Type B pancreatic cell (in vitro differentiated cells): ENCODE measurements around the gene PAX5. TPM values are rescaled to one million over a fixed set of nuclear protein-coding genes. Genes with fewer than 3 reads are reported as not detected.

Source experiments
- DNase-seq: peaks from one replicate; pipeline ENCODE4 v3.0.0; 2021; ENCODE audit warnings: mixed read lengths; ENCODE audit not compliant: unreplicated experiment; ENCODE audit errors: extremely low spot score
- H3K27ac Mint-ChIP-seq: 2 replicates; pipeline ENCODE4 v1.8.0; 2021; ENCODE audit warnings: mild to moderate bottlenecking, mixed read lengths
- H3K27me3 Mint-ChIP-seq: 2 replicates; pipeline ENCODE4 v1.8.0; 2021; ENCODE audit warnings: mixed read lengths
- H3K36me3 Mint-ChIP-seq: 2 replicates; pipeline ENCODE4 v1.8.0; 2021; ENCODE audit warnings: mixed read lengths
- H3K4me1 Mint-ChIP-seq: one replicate; pipeline ENCODE4 v1.8.0; 2021; ENCODE audit warnings: mixed read lengths; ENCODE audit not compliant: unreplicated experiment
- H3K4me3 Mint-ChIP-seq: 2 replicates; pipeline ENCODE4 v1.8.0; 2021; ENCODE audit warnings: mild to moderate bottlenecking, mixed read lengths
- H3K9me3 Mint-ChIP-seq: 2 replicates; pipeline ENCODE4 v1.8.0; 2021; ENCODE audit warnings: mixed read lengths
- total RNA-seq: library from RNA; stranded (reverse); gene quantifications from 2 replicates; pipeline ENCODE4 v1.2.1, GENCODE V29; 2021; ENCODE audit warnings: low replicate concordance
- TF ChIP-seq, protein P1 (sequence below): fragments of 200-600 bp; sonication (generic); conservative IDR thresholded peaks from 2 replicates; pipeline ENCODE4 v1.5.0; 2021; ENCODE audit warnings: antibody characterized with exemption, mild to moderate bottlenecking

PAX5 gene
- total RNA-seq, 1 donor from 2014 or later = not detected

DNA sequence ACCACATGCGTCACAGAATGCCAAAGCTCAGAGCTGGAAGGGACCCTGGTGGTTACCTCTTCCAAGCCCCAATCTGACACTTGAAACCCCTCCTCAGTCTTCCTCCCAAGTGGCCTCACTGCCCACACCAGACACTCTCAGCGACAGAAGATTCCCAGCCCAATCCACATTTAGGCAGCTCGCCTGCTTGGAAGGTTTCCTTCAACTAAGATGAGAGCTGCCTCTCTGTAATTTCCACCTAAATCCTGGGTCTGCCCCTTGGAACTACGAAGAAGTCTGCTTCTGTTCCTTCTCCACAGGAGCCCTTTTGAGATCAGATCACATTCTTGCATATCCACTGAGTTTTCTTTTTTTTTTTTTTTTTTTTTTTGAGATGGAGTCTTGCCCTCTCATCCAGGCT, 83.7 kb downstream of the PAX5 start:
- H3K4me1 Mint-ChIP-seq = no peaks in the 10 kb centered on the region
- TF ChIP-seq, protein P1, sequence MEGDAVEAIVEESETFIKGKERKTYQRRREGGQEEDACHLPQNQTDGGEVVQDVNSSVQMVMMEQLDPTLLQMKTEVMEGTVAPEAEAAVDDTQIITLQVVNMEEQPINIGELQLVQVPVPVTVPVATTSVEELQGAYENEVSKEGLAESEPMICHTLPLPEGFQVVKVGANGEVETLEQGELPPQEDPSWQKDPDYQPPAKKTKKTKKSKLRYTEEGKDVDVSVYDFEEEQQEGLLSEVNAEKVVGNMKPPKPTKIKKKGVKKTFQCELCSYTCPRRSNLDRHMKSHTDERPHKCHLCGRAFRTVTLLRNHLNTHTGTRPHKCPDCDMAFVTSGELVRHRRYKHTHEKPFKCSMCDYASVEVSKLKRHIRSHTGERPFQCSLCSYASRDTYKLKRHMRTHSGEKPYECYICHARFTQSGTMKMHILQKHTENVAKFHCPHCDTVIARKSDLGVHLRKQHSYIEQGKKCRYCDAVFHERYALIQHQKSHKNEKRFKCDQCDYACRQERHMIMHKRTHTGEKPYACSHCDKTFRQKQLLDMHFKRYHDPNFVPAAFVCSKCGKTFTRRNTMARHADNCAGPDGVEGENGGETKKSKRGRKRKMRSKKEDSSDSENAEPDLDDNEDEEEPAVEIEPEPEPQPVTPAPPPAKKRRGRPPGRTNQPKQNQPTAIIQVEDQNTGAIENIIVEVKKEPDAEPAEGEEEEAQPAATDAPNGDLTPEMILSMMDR = no peak
- peaks cover 73% of the 10 kb centered on the region for H3K27me3 Mint-ChIP-seq
- no peak for DNase-seq
- no peaks in the 10 kb centered on the region for H3K36me3 Mint-ChIP-seq
- no peak overlapping the region for H3K27ac Mint-ChIP-seq
- no peak overlapping the region for H3K4me3 Mint-ChIP-seq
- no peaks in the 10 kb centered on the region for H3K9me3 Mint-ChIP-seq

DNA sequence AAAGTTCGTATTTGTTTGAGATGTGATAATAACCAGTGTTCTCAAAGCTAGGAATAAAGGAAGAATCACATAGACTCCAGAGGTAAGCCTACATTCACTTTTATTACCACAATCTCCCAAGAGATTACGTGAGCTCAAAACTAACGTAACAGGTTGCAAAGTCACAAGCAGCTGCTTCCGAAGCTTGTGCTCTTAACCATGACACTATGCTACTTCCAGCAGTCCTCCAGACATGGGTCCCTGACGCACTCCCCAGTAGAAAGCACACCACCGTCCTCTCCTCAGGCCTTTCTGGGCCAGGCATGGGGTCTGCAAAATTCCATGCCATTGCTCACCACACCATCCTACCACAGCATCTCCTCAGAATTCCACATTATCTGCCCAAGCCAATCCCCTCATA, 84.6 kb downstream of the PAX5 start:
- Mint-ChIP-seq H3K27ac (no peak overlapping the region), H3K4me3 (no peak overlapping the region), H3K9me3 (no peaks in the 10 kb centered on the region), H3K27me3 (peaks cover 67% of the 10 kb centered on the region), H3K4me1 (no peaks in the 10 kb centered on the region), H3K36me3 (no peaks in the 10 kb centered on the region)
- TF ChIP-seq, protein P1 = no peak
- DNase-seq = no peak

DNA sequence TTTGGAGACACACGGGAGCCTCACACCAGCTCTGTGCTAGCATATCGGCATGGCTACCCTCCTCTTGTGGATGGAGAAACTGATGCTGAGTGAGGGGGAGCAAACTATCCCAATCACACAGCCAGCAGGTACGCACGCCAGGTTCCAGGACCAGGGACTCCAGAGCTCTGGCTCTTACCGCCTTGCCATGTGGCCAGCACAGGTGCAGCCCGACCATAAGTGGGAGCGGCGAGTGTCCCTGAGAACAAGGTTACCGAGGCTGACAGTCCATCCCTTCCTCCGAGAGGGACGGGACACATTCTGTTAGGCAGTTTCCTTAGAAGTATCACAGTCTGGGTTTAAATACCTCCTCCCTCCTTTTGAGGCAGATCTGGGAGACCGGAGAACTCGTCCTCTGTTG, 86.0 kb downstream of the PAX5 start:
- Mint-ChIP-seq H3K27me3 (peaks cover 58% of the 10 kb centered on the region), H3K27ac (no peak overlapping the region), H3K9me3 (no peaks in the 10 kb centered on the region), H3K36me3 (no peaks in the 10 kb centered on the region), H3K4me3 (no peak overlapping the region), H3K4me1 (no peaks in the 10 kb centered on the region)
- TF ChIP-seq, protein P1 = no peak
- DNase-seq = no peak

DNA sequence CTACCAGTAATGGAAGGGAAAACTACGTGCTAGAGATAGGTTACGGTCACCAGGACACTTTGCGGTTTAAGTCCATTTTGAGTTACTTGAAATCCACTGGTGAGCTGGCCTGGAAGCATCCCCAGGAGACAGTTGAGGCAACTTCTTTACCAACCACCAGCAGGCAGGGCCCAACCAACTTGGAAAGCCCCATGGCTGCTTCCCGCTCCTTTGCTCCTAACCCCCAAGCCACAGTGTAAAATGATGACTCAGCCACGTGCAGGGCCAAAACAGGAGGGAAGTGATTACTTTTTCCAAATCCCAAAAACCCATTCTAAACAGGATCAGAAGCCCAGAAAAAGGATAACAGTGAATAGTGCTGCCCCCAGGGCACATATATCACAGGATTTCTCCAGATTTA, 87.4 kb downstream of the PAX5 start:
- H3K27me3 Mint-ChIP-seq = peaks cover 49% of the 10 kb centered on the region
- H3K36me3 Mint-ChIP-seq = no peaks in the 10 kb centered on the region
- H3K27ac Mint-ChIP-seq = no peak overlapping the region
- no peak for DNase-seq
- no peak overlapping the region for H3K4me3 Mint-ChIP-seq
- no peaks in the 10 kb centered on the region for H3K4me1 Mint-ChIP-seq
- H3K9me3 Mint-ChIP-seq = no peaks in the 10 kb centered on the region
- TF ChIP-seq, protein P1 = no peak

DNA sequence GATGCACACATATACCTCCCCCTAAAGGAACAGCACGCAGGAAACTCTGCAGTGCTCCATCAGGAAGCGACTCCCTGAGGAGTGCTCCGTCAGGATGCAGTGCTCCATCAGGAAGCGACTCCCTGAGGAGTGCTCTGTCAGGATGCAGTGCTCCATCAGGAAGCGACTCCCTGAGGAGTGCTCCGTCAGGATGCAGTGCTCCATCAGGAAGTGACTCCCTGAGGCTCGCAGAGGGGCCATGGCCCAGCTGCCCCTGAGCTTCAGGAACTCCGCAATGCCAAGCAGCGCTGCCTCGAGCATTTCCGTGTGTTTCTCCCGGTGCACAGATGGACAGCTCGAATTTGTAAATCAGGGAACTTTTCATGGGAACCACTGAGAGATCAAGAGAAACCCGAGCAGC, 88.1 kb downstream of the PAX5 start:
- no peak overlapping the region for H3K27ac Mint-ChIP-seq
- H3K4me1 Mint-ChIP-seq = no peaks in the 10 kb centered on the region
- TF ChIP-seq, protein P1 = no peak
- no peak overlapping the region for H3K4me3 Mint-ChIP-seq
- no peaks in the 10 kb centered on the region for H3K36me3 Mint-ChIP-seq
- no peaks in the 10 kb centered on the region for H3K9me3 Mint-ChIP-seq
- peaks cover 43% of the 10 kb centered on the region for H3K27me3 Mint-ChIP-seq
- no peak for DNase-seq

DNA sequence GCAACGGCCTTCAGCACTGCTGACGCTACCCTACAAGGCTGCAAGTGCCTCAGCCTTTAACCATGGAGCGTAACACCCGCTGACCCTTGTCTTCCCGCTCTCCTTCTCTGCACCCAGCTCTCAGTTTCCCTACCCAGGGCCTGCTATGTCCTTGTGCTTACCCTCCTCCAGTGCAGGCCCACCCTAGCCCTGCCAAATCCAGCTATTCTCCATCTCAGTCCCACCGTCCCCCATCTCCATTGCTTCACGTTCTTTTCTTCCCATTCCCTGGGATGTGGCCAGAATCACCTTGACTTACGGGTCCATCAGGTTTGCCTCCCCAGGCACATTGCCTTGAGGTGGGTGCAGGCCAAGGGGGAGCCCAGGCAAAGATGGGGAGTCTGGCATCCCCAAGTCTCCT, 91.2 kb downstream of the PAX5 start:
- Mint-ChIP-seq H3K27me3 (peaks cover 35% of the 10 kb centered on the region), H3K9me3 (no peaks in the 10 kb centered on the region), H3K36me3 (no peaks in the 10 kb centered on the region), H3K4me3 (no peak overlapping the region), H3K27ac (no peak overlapping the region), H3K4me1 (no peaks in the 10 kb centered on the region)
- DNase-seq = no peak
- TF ChIP-seq, protein P1 = no peak
